Common myeloid progenitor, CD34-positive (primary cell): ENCODE data around the gene CREB3L4.

Experiments used
- CTCF ChIA-PET: fragments of 350-600 bp; sonication (Branson Sonifier 250); formaldehyde crosslinking; loops from one replicate; lab custom pipeline; 2021; ENCODE audit warnings: antibody characterized with exemption; lab: Charles Lee
- POLR2A ChIA-PET: fragments of 350-600 bp; sonication (Branson Sonifier 250); formaldehyde crosslinking; loops from one replicate; lab custom pipeline; 2021; ENCODE audit warnings: antibody characterized with exemption; lab: Charles Lee
- DNase-seq, 3 donors: peaks; one replicate each; pipeline versions ENCODE4 v3.0.0 to v3.0.0-alpha.2; 2013
- H3K27ac ChIP-seq, 2 experiments: 1 replicate in 1 of 2; 2 replicates in 1 of 2; pipeline ENCODE4 v1.7.0; 2013; ENCODE audit warnings: inconsistent platforms in 2 of 2, low read length in 2 of 2, mild to moderate bottlenecking in 2 of 2, low read depth in 1 of 2, moderate library complexity in 1 of 2; ENCODE audit not compliant: severe bottlenecking in 2 of 2, insufficient read depth in 1 of 2, poor library complexity in 1 of 2
- H3K27me3 ChIP-seq, 5 experiments: replicated peaks in 2 of 5; 1 replicate in 3 of 5; 2 replicates in 2 of 5; pipeline versions ENCODE4 v1.6.1 to v1.7.0; 2013; ENCODE audit warnings: low read length in 4 of 5, mild to moderate bottlenecking in 2 of 5, moderate library complexity in 2 of 5, inconsistent platforms in 1 of 5; ENCODE audit not compliant: insufficient read depth in 5 of 5, control insufficient read depth in 4 of 5
- H3K36me3 ChIP-seq, 4 experiments: 1 replicate in 2 of 4; 2 replicates in 2 of 4; pipeline versions ENCODE4 v1.6.1 to v1.7.0; 2013; ENCODE audit warnings: low read length in 3 of 4, control low read depth in 1 of 4, mild to moderate bottlenecking in 1 of 4; ENCODE audit not compliant: control insufficient read depth in 4 of 4, insufficient read depth in 4 of 4
- H3K4me1 ChIP-seq, 4 experiments: 1 replicate in 3 of 4; 2 replicates in 1 of 4; pipeline versions ENCODE4 v1.6.1 to v1.7.1; 2013; ENCODE audit warnings: low read length in 3 of 4, mild to moderate bottlenecking in 3 of 4, control low read depth in 1 of 4, inconsistent platforms in 1 of 4, moderate library complexity in 1 of 4; ENCODE audit not compliant: control insufficient read depth in 4 of 4, insufficient read depth in 4 of 4; ENCODE audit errors: control extremely low read depth in 1 of 4
- H3K4me3 ChIP-seq, 7 experiments: 1 replicate in 4 of 7; 2 replicates in 3 of 7; pipeline versions ENCODE4 v1.5.1 to v1.7.0; 2013; ENCODE audit warnings: mild to moderate bottlenecking in 7 of 7, low read length in 6 of 7, moderate library complexity in 6 of 7, inconsistent platforms in 2 of 7, low read depth in 2 of 7, control low read depth in 1 of 7; ENCODE audit not compliant: insufficient read depth in 4 of 7, control insufficient read depth in 1 of 7; ENCODE audit errors: extremely low read depth in 1 of 7
- H3K9me3 ChIP-seq, 5 experiments: 1 replicate in 4 of 5; 2 replicates in 1 of 5; pipeline versions ENCODE4 v1.6.1 to v1.7.1; 2013; ENCODE audit warnings: low read length in 4 of 5, mild to moderate bottlenecking in 2 of 5, inconsistent platforms in 1 of 5, low read depth in 1 of 5, moderate library complexity in 1 of 5; ENCODE audit not compliant: control insufficient read depth in 4 of 5, insufficient read depth in 2 of 5; ENCODE audit errors: control extremely low read depth in 1 of 5
- WGBS: methylation state at CpG from one replicate; pipeline ENCODE4 v1.1.5; 2013; ENCODE audit not compliant: insufficient coverage; 5-methylcytosine and 5-hydroxymethylcytosine counted together

The CREB3L4 gene

GRCh38 chr1:153938996-153939395 is 28.7 kb upstream of the CREB3L4 start:
- CTCF ChIA-PET, result interaction anchor here (1.0 to 1.2 kb wide), 3 partner anchors 13 to 125 kb away, joined by 3 to 6 read pairs (median 3); no protein-coding TSS in a partner anchor
- DNase-seq, result no peak
- no peaks in the 10 kb centered on the region for H3K27me3 ChIP-seq
- no peak overlapping the region for H3K4me3 ChIP-seq
- no peak overlapping the region for H3K27ac ChIP-seq
- H3K36me3 ChIP-seq, result peaks cover 13 to 88% (median 74%) of the 10 kb centered on the region in 4 experiments
- 100% methylated on average over 3 of the region's 3 CpGs for whole genome bisulfite sequencing
- H3K9me3 ChIP-seq, result no peaks in the 10 kb centered on the region
- H3K4me1 ChIP-seq, result peaks cover 0 to 4% (median 4%) of the 10 kb centered on the region in 4 experiments
- POLR2A ChIA-PET, result no interaction called here

- CTCF ChIA-PET, result interaction anchor here (1.0 to 1.4 kb wide), 6 partner anchors 13 to 126 kb away, joined by 3 to 6 read pairs (median 4); partner anchors contain the start of gene JTB
- Histone ChIP-seq H3K36me3 (peaks cover 13 to 85% (median 70%) of the 10 kb centered on the region in 4 experiments), H3K27ac (no peak overlapping the region), H3K4me1 (peaks cover 4 to 9% (median 9%) of the 10 kb centered on the region in 4 experiments), H3K27me3 (no peaks in the 10 kb centered on the region), H3K9me3 (no peaks in the 10 kb centered on the region), H3K4me3 (no peak overlapping the region)
- DNase-seq, result no peak
- POLR2A ChIA-PET, result no interaction called here
- 96% methylated on average over 12 of the region's 12 CpGs for WGBS
These were observed 28.2 kb upstream of the CREB3L4 start for GRCh38 chr1:153939476-153939875.

GRCh38 chr1:153940756-153941155 is 26.9 kb upstream of the CREB3L4 start:
- WGBS, result 100% methylated on average over 8 of the region's 8 CpGs
- no peak overlapping the region for H3K27ac ChIP-seq
- DNase-seq, result no peak
- H3K4me3 ChIP-seq, result no peak overlapping the region
- peaks cover 4 to 21% (median 21%) of the 10 kb centered on the region in 4 experiments for H3K4me1 ChIP-seq
- no peaks in the 10 kb centered on the region for H3K9me3 ChIP-seq
- H3K36me3 ChIP-seq, result peaks cover 13 to 75% (median 63%) of the 10 kb centered on the region in 4 experiments
- ChIA-PET POLR2A (interaction anchor here (0.6 to 0.8 kb wide), 2 partner anchors 17 to 174 kb away, joined by 3 to 5 read pairs; no protein-coding TSS in a partner anchor), CTCF (interaction anchor here (0.6 to 1.8 kb wide), 6 partner anchors 10 to 81 kb away, joined by 3 to 5 read pairs (median 4); partner anchors contain the start of gene JTB)
- no peaks in the 10 kb centered on the region for H3K27me3 ChIP-seq

- H3K9me3 ChIP-seq, result no peaks in the 10 kb centered on the region
- no peak for DNase-seq
- peaks cover 9 to 64% (median 50%) of the 10 kb centered on the region in 4 experiments for H3K36me3 ChIP-seq
- H3K4me3 ChIP-seq, result no peak overlapping the region
- ChIA-PET CTCF (interaction anchor here (0.7 to 1.8 kb wide), 2 partner anchors 13 to 29 kb away, joined by 3 to 5 read pairs; no protein-coding TSS in a partner anchor), POLR2A (no interaction called here)
- no peak overlapping the region for H3K27ac ChIP-seq
- peaks cover 4 to 28% (median 26%) of the 10 kb centered on the region in 4 experiments for H3K4me1 ChIP-seq
- H3K27me3 ChIP-seq, result no peaks in the 10 kb centered on the region
- 99% methylated on average over 20 of the region's 34 CpGs for WGBS
These were observed 25.6 kb upstream of the CREB3L4 start for GRCh38 chr1:153941826-153942725.

GRCh38 chr1:153942766-153943549 is 24.7 kb upstream of the CREB3L4 start:
- no peak for DNase-seq
- no peak overlapping the region for H3K27ac ChIP-seq
- WGBS, result 100% methylated on average over 5 of the region's 11 CpGs
- H3K36me3 ChIP-seq, result peaks cover 7 to 62% (median 47%) of the 10 kb centered on the region in 4 experiments
- CTCF ChIA-PET, result interaction anchor here (0.7 to 5.1 kb wide), 3 partner anchors 9 to 20 kb away, joined by 3 to 31 read pairs (median 10); partner anchors contain the start of gene GATAD2B
- peaks cover 4 to 33% (median 30%) of the 10 kb centered on the region in 4 experiments for H3K4me1 ChIP-seq
- no peaks in the 10 kb centered on the region for H3K27me3 ChIP-seq
- POLR2A ChIA-PET, result no interaction called here
- H3K4me3 ChIP-seq, result no peak overlapping the region
- no peaks in the 10 kb centered on the region for H3K9me3 ChIP-seq

- H3K27me3 ChIP-seq, result no peaks in the 10 kb centered on the region
- H3K4me1 ChIP-seq, result peaks cover 4 to 33% (median 30%) of the 10 kb centered on the region in 4 experiments
- H3K9me3 ChIP-seq, result no peaks in the 10 kb centered on the region
- ChIA-PET CTCF (interaction anchor here (0.7 to 5.1 kb wide), 15 partner anchors 8 to 315 kb away, joined by 3 to 52 read pairs (median 5); partner anchors contain the start of genes CREB3L4, CRTC2, GATAD2B and RAB13), POLR2A (interaction anchor here (0.6 to 3.8 kb wide), 11 partner anchors 13 to 1294 kb away, joined by 3 to 26 read pairs (median 3); partner anchors contain the start of genes CREB3L4, GATAD2B and SLC39A1)
- peak overlapping the region; percentile 83 to 91 for H3K27ac ChIP-seq
- peak in 2 of 3 donors; percentile 48 to 65 for DNase-seq
- H3K36me3 ChIP-seq, result peaks cover 7 to 68% (median 54%) of the 10 kb centered on the region in 4 experiments
- WGBS, result 92% methylated on average over 11 of the region's 15 CpGs
- H3K4me3 ChIP-seq, result peak overlapping the region in 6 of 7 experiments; percentile 81 to 92 (median 83)
These were observed 23.5 kb upstream of the CREB3L4 start for GRCh38 chr1:153944005-153944826.
